Measurements from ENCODE around the gene FBXL13.
"Not testable (repeated sequence)": the region's sequence is repeated elsewhere in the genome, so short reads cannot be mapped to it uniquely, and the experiment has no call there.

FBXL13 gene

DNA sequence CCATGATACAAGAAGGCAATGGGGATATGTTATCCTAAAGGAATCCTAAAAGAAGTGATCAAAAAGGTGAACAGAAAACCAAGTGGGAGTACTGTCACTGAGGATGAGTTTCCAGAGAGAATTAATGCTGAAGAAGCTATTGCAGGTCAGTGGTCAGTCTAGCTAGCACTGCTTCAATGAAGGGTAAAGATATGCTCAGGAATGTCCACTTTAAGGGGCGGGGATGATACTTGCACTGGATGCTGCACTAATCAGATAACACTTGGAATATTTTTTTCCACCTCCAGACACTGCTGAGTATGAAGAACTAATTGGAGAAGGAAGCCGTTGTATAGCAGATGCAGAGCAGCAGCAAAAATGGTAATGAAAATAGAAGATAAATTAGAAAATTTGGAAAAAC is 86.5 kb downstream of the FBXL13 start:
- no peak overlapping the region for H3K4me3 ChIP-seq (ENCODE audit: low read depth, low read length)

DNA sequence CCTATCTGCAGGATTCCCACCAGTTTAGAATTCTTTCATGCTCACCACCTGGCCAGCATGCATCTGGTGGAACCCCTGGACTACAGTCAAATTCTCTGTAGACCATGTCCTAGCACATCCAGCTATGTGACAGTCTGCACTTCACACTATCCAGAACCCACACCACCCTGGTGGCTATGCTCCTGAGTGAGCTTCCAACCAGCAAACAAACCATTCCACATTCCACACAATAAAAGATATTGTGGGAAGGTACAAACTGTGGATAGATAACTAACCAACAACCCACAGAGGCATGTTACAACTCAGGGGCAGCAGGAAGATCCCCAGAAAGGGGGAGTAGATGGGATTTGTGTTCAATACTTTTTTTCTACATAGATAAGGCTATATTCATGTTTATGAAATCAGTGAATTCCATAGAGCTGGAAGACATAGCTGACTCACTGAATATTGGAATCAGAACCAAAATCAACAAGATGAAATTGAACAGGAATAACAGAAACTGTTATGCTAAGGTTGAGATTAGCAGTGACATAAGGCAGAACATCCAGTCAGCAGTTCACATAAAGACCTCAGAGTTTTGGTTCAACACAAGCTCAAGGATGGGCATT is 89.3 kb downstream of the FBXL13 start:
- H3K4me3 ChIP-seq (ENCODE audit: low read depth, low read length) = no peak overlapping the region

DNA sequence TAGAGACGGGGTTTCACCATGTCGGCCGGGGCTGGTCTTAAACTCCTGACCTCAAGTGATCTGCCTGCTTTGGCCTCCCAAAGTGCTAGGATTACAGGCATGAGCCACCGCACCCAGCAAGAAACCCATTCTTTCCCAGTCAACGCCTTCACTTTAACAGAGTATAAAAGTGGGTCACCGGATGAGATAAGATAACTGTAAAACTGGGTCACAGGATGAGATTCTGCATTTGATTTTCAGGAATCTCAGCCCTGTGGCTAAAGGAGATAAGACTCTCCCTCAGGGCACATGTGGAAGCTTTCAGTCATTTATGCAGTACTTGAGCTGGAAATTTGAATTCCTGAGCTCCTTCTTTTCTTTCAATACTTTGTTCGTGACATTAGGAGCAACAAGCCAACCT is 91.0 kb downstream of the FBXL13 start:
- no peak overlapping the region for H3K4me3 ChIP-seq (ENCODE audit: low read depth, low read length)

DNA sequence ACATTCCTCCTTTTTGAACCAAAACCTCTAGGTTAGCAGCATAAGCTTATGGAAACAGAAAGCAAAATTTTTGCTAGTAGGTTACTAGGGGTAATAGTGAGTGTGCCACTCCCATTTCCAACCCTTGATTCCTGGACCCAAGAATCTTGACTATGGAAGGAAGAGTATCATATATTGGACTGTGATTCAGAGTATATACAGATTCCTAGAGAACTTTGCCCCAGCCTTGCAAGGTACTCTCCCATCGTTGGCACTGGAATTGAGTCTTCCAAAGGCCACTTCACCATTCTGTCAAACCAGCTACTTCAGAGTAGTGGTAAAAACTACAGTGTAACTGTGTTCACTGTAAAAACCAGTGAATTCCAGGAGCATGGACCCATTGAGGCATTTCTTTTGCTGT is 92.4 kb downstream of the FBXL13 start:
- H3K4me3 ChIP-seq (ENCODE audit: low read depth, low read length) = no peak overlapping the region

DNA sequence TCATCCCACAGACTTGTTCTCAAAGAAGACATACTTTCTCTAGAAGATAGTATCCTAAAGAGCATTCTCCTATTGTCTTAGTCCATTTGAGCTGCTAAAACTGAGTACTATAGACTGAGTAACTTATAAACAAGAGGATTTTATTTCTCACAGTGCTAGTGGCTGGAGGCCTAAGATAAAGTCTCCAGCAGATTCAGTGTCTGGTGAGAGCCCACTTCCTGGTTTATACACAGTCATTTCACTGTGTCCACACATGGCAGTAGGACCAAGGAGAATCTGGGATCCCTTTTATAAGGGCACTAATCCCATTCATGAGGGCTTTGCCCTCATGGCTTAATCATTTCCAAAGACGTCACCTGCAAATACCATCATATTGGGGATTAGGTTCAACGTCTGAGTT is 93.1 kb downstream of the FBXL13 start:
- H3K4me3 ChIP-seq (ENCODE audit: low read depth, low read length) = no peak overlapping the region

DNA sequence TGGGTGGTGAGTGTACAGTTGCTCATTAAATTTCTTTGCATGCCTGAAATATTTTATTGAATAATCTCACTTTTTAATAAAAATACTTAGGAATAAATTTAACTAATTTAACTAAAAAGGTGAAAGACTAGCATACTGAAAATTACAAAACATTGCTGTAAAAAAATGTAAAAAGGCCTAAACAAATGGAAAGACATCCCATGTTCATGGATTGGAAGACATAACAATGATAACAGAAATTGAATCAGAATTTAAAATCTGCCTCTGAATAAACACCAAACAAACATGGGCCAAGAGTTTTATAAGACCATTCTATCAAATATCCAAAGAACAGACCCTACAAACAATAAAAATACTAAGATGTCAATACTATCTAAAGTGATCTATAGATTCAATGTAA is 94.9 kb downstream of the FBXL13 start:
- H3K4me3 ChIP-seq (ENCODE audit: low read depth, low read length) = no peak overlapping the region

DNA sequence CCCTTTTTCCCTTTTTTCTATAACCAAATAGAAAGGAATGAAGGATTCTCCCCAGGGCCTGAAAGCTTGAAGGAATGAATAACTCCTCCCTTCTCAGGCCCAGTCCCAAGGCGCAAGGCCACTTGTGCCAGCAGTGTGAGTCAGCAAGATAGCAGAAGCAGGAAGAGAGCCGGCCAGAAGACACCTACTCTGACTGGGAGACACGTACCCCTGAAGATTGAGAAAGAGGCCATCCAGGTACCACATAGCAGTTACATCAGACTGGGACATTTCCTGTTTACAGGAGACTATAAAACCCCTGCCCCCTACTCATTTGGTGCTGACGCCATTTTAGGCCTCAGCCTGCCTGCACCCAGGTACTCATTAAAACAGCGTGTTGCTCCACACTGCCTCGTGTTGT is 96.3 kb downstream of the FBXL13 start:
- no peak overlapping the region for H3K4me3 ChIP-seq (ENCODE audit: low read depth, low read length)

DNA sequence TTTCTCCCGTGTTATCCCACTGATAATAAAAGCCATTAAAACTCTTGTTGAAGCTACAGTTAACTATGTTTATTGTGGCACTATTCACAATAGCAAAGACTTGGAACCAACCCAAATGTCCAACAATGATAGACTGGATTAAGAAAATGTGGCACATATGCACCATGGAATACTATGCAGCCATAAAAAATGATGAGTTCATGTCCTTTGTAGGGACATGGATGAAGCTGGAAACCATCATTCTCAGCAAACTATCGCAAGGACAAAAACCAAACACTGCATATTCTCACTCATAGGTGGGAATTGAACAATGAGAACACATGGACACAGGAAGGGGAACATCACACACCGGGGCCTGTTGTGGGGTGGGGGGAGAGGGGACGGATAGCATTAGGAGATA is 97.0 kb downstream of the FBXL13 start:
- H3K4me3 ChIP-seq (ENCODE audit: low read depth, low read length) = not testable (repeated sequence)

DNA sequence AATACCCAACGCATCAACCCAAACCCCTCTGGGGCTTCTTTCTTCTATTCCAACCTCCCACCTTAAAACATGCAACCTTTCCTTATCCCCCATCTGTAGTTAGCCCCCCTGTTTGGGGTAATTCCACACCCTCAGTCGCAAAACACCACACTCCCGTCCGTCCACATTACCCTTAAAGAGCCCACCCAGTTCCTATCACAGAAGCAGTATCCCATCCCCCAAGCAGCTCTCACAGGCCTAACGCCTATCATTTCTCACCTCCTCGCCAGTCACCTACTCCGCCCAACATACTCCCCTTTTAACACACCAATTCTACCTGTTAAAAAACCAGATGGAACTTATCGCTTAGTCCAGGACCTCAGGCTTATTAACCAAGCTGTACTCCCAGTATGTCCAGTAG is 98.1 kb downstream of the FBXL13 start:
- no peak overlapping the region for H3K4me3 ChIP-seq (ENCODE audit: low read depth, low read length)

DNA sequence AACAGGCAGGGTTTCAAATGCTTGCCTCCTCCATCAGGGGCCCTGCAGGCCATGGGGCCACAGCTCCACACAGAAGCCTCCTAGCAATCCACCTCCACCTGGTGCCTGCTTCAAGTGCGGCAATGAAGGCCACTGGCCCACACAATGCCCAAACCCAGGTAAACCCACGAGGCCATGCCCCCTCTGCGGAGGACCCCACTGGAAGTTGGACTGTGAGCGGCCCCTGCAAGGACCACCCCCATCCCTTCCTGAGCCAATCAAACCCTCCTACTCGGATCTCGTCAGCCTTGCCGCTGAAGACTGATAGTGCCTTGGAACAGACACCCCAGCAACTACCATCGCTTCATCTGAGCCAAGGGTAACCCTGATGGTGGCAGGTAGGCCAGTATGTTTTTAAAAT is 98.7 kb downstream of the FBXL13 start:
- no peak overlapping the region for H3K4me3 ChIP-seq (ENCODE audit: low read depth, low read length)

DNA sequence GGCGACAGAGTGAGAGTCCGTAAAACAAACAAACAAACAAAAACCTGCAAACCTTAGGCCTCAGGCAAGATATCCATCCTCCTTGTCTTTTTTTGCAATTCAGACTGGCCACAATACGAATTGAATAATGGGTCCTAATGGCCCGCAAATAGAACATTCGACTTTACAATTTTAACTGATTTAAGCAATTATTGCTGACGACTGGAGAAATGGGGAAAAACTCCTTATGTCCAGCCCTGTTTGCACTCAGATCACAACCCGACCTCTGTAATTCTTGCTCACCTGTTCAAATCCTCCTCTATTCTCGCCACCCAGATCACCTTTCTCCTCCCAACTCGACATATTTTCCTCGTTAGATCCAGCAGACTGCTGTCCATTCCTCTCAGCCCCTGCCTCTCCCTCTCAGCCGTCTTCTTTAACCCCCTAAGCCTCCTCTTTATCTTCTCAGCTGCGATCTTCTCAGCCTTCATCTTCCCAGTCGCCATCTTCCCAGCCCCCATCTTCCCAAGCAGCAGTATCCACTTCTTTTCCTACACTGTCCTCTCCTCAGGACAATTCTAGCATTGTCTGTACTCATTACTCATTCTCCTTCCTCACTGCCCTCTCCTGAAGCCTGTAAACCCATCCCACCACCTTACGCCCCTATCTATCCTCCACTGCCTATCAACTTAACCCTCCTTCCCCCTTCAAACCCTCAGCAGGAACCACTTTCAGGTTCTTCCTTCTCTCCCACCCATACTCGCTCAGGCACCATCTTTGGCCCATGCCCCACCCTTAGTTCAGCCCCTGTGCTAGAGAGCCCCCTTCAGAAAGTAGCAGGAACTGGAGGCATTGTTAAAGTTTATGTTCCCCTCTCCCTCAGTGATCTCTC is 100.0 kb downstream of the FBXL13 start:
- H3K4me3 ChIP-seq (ENCODE audit: low read depth, low read length) = no peak overlapping the region

DNA sequence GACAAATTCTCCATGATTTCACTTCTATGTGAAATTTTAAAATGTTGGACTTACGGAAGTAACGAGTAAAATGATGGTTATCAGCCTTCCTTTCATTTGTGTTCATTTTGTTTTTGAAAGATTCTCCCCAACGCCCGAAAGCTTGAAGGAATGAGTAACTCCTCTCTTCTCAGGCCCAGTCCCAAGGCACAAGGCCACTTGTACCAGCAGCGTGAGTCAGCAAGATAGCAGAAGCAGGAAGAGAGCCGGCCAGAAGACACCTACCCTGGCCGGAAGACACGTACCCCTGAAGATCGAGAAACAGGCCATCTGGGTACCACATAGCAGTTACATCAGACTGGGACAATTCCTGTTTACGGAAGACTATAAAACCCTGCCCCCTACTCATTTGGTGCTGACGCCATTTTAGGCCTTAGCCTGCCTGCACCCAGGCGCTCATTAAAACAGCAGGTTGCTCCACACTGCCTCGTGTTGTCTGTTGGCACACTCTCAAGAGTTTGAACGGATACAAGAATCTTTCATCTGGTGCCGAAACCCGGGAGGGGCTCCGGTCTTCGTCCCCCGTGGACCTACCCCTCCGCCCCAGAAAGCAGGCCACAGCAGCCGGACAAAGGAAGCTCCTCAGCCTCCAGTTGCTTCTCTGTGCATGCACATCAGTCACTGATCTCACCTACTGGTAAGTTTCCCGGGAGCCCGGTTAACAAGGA is 101.3 kb downstream of the FBXL13 start:
- no peak overlapping the region for H3K4me3 ChIP-seq (ENCODE audit: low read depth, low read length)

DNA sequence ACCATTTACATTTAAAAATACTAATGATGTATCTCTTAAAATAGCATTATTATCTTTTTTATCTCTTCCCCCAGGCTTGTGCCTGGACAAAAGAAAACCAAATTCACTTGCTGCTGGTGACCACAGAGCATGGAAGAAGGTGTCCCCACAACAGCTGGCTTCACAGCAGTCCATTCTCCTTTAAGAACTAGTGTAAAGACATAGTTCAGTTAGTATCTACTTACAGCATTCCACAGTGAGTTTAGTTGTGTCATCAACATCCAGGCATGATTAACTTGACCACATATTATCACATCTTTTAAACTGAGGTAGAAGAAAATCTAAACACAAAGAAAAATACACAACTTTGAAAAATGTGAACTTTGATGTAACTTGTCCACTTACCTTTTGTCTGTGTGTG is 106.8 kb downstream of the FBXL13 start:
- no peak overlapping the region for H3K4me3 ChIP-seq (ENCODE audit: low read depth, low read length)

DNA sequence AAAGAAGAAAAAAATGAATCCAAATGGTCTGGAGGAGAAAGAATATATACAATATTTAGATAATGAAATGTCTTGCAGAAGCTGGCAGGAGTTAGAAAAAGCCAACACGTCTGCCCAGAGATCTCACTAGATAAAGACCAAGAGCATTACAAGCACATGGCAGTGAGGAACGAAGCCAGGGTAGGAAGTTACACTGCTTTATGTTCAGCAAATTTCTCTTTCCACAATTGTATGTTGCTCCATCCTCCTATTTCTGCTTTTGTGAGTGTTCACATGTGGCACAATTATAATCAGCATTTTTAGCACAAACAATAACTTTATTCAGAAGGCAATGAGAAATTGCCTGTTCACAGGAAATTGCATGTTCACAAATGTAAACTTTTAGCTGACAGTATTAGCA is 108.1 kb downstream of the FBXL13 start:
- H3K4me3 ChIP-seq (ENCODE audit: low read depth, low read length) = no peak overlapping the region

DNA sequence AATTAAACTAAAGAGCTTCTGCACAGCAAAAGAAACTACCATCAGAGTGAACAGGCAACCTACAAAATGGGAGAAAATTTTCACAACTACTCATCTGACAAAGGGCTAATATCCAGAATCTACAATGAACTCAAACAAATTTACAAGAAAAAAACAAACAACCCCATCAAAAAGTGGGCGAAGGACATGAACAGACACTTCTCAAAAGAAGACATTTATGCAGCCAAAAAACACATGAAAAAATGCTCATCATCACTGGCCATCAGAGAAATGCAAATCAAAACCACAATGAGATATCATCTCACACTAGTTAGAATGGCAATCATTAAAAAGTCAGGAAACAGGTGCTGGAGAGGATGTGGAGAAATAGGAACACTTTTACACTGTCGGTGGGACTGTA is 112.6 kb downstream of the FBXL13 start:
- not testable (repeated sequence) for H3K4me3 ChIP-seq (ENCODE audit: low read depth, low read length)

DNA sequence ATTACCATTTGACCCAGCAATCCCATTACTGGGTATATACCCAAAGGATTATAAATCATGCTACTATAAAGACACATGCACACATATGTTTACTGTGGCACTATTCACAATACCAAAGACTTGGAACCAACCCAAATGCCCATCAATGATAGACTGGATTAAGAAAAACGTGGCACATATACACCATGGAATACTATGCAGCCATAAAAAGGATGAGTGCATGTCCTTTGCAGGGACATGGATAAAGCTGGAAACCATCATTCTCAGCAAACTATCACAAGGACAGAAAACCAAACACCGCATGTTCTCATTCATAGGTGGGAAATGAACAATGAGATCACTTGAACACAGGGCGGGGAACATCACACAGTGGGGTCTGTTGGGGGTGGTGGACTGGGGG is 116.6 kb downstream of the FBXL13 start:
- H3K4me3 ChIP-seq (ENCODE audit: low read depth, low read length) = not testable (repeated sequence)

DNA sequence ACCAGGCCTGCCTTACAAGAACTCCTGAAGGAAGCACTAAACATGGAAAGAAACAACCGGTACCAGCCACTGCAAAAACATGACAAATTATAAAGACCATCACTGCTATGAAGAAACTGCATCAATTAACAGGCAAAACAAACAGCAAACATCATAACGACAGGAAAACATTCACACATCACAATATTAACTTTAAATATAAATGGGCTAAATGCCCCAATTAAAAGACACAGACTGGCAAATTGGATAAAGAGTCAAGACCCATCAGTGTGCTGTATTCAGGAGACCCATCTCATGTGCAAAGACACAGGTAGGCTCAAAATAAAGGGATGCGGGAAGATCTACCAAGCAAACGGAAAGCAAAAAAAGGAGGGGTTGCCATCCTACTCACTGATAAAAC is 120.2 kb downstream of the FBXL13 start:
- H3K4me3 ChIP-seq (ENCODE audit: low read depth, low read length) = not testable (repeated sequence)

DNA sequence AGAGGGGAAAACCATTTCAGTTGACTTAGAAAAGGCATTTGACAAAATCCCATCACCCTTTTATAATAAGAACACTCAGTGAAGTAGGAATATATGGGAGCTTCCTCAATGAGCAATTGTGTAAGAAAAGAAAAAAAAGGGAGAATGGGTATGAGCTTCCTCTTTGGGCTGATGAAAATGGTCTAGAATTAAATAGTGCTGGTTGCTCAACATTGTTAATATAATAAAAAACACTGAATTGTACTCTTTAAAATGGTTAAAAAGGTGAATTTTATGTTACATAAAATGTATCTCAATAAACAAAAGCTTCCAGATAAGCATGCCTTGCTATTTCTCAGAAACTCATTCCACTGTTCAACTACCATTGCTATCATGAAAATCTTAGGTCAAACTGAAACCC is 121.2 kb downstream of the FBXL13 start:
- no peak overlapping the region for H3K4me3 ChIP-seq (ENCODE audit: low read depth, low read length)

DNA sequence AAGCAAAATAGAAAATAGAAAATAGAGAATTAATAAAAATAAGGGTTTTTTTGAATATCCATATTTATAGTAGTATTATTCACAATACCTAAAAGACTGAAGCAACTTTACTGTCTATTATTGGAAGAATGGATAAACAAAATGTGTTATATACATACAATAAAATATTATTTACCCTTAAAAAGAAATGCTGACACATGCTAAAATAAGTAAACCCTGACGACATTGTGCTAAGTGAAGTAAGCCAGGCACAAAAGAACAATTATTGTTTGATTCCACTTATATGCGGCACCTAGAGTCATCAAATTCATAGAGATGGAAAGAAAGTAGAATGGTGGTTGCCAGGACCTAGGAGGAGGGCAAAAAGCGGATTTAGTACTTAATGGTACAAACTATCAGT is 122.8 kb downstream of the FBXL13 start:
- H3K4me3 ChIP-seq (ENCODE audit: low read depth, low read length) = no peak overlapping the region

DNA sequence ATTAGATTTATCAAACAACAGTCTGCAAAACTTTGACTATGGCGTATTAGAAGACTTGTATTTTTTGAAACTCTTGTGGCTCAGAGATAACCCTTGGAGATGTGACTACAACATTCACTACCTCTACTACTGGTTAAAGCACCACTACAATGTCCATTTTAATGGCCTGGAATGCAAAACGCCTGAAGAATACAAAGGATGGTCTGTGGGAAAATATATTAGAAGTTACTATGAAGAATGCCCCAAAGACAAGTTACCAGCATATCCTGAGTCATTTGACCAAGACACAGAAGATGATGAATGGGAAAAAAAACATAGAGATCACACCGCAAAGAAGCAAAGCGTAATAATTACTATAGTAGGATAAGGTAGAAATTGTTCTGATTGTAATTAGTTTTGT is 130.4 kb downstream of the FBXL13 start:
- H3K4me3 ChIP-seq (ENCODE audit: low read depth, low read length) = no peak overlapping the region

DNA sequence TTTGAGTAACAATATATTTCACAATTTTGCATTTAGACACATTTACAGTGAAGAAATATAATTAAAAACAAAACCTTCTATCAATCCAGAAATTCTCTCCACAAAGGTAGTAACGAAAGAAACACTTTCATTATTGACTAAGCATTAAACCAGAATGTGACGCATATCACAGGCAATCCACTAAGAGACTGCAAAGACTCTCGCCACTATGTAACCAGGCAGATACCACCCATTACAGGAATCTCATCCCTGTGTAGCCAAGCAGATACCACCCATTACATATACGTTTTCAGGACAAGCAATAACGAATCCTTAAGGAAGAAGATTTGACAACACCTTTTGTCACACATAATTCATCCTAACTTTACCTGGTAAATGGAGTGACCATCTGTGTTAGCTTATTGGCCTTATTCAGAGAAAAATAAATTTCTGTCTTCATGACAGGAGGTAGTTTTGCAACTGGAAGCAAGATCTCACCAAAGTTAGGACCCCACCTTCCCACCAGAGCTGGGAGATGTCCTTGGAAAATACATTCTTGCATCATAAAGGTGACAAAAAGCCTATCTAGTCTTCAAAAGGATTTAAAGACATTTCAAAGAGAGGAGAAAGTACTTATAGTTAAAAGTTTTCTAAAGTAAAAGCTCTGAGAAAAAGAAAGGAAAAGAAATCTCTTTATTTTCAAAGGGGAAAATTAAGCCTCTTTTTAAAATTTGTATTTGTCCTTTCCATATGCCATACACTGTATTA is 131.0 kb downstream of the FBXL13 start:
- no peak overlapping the region for H3K4me3 ChIP-seq (ENCODE audit: low read depth, low read length)

Data from iPS-11a (cell line).